Neural progenitor cell (in vitro differentiated cells): ENCODE measurements around the gene MAP7D1. TPM values are rescaled to one million over a fixed set of nuclear protein-coding genes. Genes with fewer than 3 reads are reported as not detected.

Experiments
- DNase-seq: peaks from one replicate; pipeline ENCODE4 v3.0.0-alpha.2; 2016; ENCODE audit warnings: low spot score
- H2AFZ ChIP-seq: fragments of 200-600 bp; sonication (generic); replicated peaks from 2 replicates; pipeline ENCODE4 v1.6.1; 2016; ENCODE audit warnings: antibody characterized with exemption
- H3F3A ChIP-seq: fragments of 200-600 bp; sonication (generic); 2 replicates; pipeline ENCODE4 v1.6.1; 2016; ENCODE audit warnings: antibody characterized with exemption, low read depth
- H3K27ac ChIP-seq: fragments of 200-600 bp; sonication (generic); 2 replicates; pipeline ENCODE4 v1.5.1; 2016; ENCODE audit warnings: mild to moderate bottlenecking
- H3K27me3 ChIP-seq: fragments of 200-600 bp; sonication (generic); 2 replicates; pipeline ENCODE4 v1.6.1; 2016; ENCODE audit warnings: mild to moderate bottlenecking, moderate library complexity
- H3K36me3 ChIP-seq: fragments of 200-600 bp; sonication (generic); 2 replicates; pipeline ENCODE4 v1.5.1; 2016
- H3K4me1 ChIP-seq: fragments of 200-600 bp; sonication (generic); 2 replicates; pipeline ENCODE4 v1.6.1; 2016; ENCODE audit warnings: mixed run types
- H3K4me2 ChIP-seq: fragments of 200-600 bp; sonication (generic); 2 replicates; pipeline ENCODE4 v1.6.1; 2016
- H3K4me3 ChIP-seq: fragments of 200-600 bp; sonication (generic); 2 replicates; pipeline ENCODE4 v1.5.1; 2016
- H3K79me2 ChIP-seq: fragments of 200-600 bp; sonication (generic); 2 replicates; pipeline ENCODE4 v1.6.1; 2016; ENCODE audit warnings: low read depth
- H3K9ac ChIP-seq: fragments of 200-600 bp; sonication (generic); 2 replicates; pipeline ENCODE4 v1.6.1; 2016
- H3K9me3 ChIP-seq: fragments of 200-600 bp; sonication (generic); 2 replicates; pipeline ENCODE4 v1.5.1; 2016; ENCODE audit warnings: low read depth
- H4K20me1 ChIP-seq: fragments of 200-600 bp; sonication (generic); 2 replicates; pipeline ENCODE4 v1.6.1; 2016; ENCODE audit warnings: low read depth
- H3K27ac Mint-ChIP-seq: 3 replicates; pipeline ENCODE4 v1.8.0; 2021; ENCODE audit warnings: mixed read lengths
- H3K27me3 Mint-ChIP-seq: 2 replicates; pipeline ENCODE4 v1.8.0; 2022; ENCODE audit warnings: low read depth, mild to moderate bottlenecking, inconsistent platforms, moderate library complexity, mixed read lengths; ENCODE audit not compliant: insufficient read depth
- H3K36me3 Mint-ChIP-seq: 3 replicates; pipeline ENCODE4 v1.8.0; 2021; ENCODE audit warnings: mixed read lengths
- H3K4me1 Mint-ChIP-seq: 3 replicates; pipeline ENCODE4 v1.8.0; 2021; ENCODE audit warnings: mixed read lengths
- H3K4me3 Mint-ChIP-seq: 3 replicates; pipeline ENCODE4 v1.8.0; 2021; ENCODE audit warnings: mild to moderate bottlenecking, moderate library complexity, mixed read lengths
- H3K9me3 Mint-ChIP-seq: 3 replicates; pipeline ENCODE4 v1.8.0; 2020; ENCODE audit warnings: mixed read lengths
- EZH2 ChIP-seq: fragments of 200-600 bp; sonication (generic); IDR thresholded peaks from 2 replicates; pipeline ENCODE4 v1.6.1; 2017; ENCODE audit warnings: antibody characterized with exemption, mild to moderate bottlenecking, moderate library complexity
- EZH2phosphoT487 ChIP-seq: fragments of 200-600 bp; sonication (generic); IDR thresholded peaks from 2 replicates; pipeline ENCODE4 v1.6.1; 2017; ENCODE audit warnings: antibody characterized with exemption
- total RNA-seq: library from RNA; depleted of rRNA; stranded (reverse); fragments of >200 nt; gene quantifications from 2 replicates; pipeline ENCODE4 v1.2.3, GENCODE V29; 2015; ENCODE audit warnings: low replicate concordance
- TF ChIP-seq, protein P1 (sequence below): fragments of 200-600 bp; sonication (generic); IDR thresholded peaks from 2 replicates; pipeline ENCODE4 v1.5.1; 2017; ENCODE audit warnings: antibody characterized with exemption, mild to moderate bottlenecking

Gene MAP7D1
- total RNA-seq: 35.0 and 81.1 TPM in 2 replicates

- Histone ChIP-seq H3K36me3 (no peaks in the 10 kb centered on the region), H3K4me1 (peaks cover 35% of the 10 kb centered on the region), H3K79me2 (peaks cover 40% of the 10 kb centered on the region), H3K4me3 (peak within 1 kb of the TSS; percentile 99), H3F3A (peaks cover 69% of the 10 kb centered on the region), H3K4me2 (peak within 1 kb of the TSS; percentile 93), H4K20me1 (peaks cover 38% of the 10 kb centered on the region), H3K27me3 (peaks cover 15% of the 10 kb centered on the region), H2AFZ (peak within 1 kb of the TSS; percentile 58), H3K9ac (peak within 1 kb of the TSS; percentile 63), H3K27ac (peak within 1 kb of the TSS; percentile 95), H3K9me3 (no peaks in the 10 kb centered on the region)
- peak; percentile 93 for DNase-seq
- H3K9me3 Mint-ChIP-seq: no peaks in the 10 kb centered on the region
- H3K27ac Mint-ChIP-seq: peak within 1 kb of the TSS; percentile 85
- TF ChIP-seq EZH2phosphoT487: no peak
- peaks cover 15% of the 10 kb centered on the region for H3K36me3 Mint-ChIP-seq
- H3K27me3 Mint-ChIP-seq: peaks cover 3% of the 10 kb centered on the region
- H3K4me1 Mint-ChIP-seq: peaks cover 66% of the 10 kb centered on the region
- H3K4me3 Mint-ChIP-seq: peak within 1 kb of the TSS; percentile 94
These were observed at the start of gene MAP7D1 for GRCh38 chr1:36155408-36156328. MAP7D1 (plus strand) TSS chr1:36156160; CDS start chr1:36156418, 258 bp downstream.

GRCh38 chr1:36106269-36106668 lies 49.7 kb upstream of the MAP7D1 start:
- no peaks in the 10 kb centered on the region for H3K79me2 ChIP-seq
- no peaks in the 10 kb centered on the region for H3K9me3 ChIP-seq
- no peaks in the 10 kb centered on the region for H3F3A ChIP-seq
- Mint-ChIP-seq H3K4me1 (peaks cover 4% of the 10 kb centered on the region), H3K9me3 (no peaks in the 10 kb centered on the region), H3K36me3 (no peaks in the 10 kb centered on the region), H3K27ac (no peak overlapping the region), H3K27me3 (peaks cover 8% of the 10 kb centered on the region), H3K4me3 (no peak overlapping the region)
- H3K36me3 ChIP-seq: no peaks in the 10 kb centered on the region
- H3K4me3 ChIP-seq: no peak overlapping the region
- no peak for DNase-seq
- H2AFZ ChIP-seq: no peak overlapping the region
- H4K20me1 ChIP-seq: no peaks in the 10 kb centered on the region
- no peaks in the 10 kb centered on the region for H3K27me3 ChIP-seq
- no peaks in the 10 kb centered on the region for H3K4me1 ChIP-seq
- TF ChIP-seq, protein P1, sequence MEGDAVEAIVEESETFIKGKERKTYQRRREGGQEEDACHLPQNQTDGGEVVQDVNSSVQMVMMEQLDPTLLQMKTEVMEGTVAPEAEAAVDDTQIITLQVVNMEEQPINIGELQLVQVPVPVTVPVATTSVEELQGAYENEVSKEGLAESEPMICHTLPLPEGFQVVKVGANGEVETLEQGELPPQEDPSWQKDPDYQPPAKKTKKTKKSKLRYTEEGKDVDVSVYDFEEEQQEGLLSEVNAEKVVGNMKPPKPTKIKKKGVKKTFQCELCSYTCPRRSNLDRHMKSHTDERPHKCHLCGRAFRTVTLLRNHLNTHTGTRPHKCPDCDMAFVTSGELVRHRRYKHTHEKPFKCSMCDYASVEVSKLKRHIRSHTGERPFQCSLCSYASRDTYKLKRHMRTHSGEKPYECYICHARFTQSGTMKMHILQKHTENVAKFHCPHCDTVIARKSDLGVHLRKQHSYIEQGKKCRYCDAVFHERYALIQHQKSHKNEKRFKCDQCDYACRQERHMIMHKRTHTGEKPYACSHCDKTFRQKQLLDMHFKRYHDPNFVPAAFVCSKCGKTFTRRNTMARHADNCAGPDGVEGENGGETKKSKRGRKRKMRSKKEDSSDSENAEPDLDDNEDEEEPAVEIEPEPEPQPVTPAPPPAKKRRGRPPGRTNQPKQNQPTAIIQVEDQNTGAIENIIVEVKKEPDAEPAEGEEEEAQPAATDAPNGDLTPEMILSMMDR: no peak
- TF ChIP-seq EZH2: no peak
- TF ChIP-seq EZH2phosphoT487: no peak
- no peak overlapping the region for H3K27ac ChIP-seq
- H3K9ac ChIP-seq: no peak overlapping the region
- H3K4me2 ChIP-seq: no peak overlapping the region

- peaks cover 4% of the 10 kb centered on the region for H3K4me1 Mint-ChIP-seq
- no peaks in the 10 kb centered on the region for H3K36me3 Mint-ChIP-seq
- Histone ChIP-seq H3K4me2 (no peak overlapping the region), H3K27me3 (no peaks in the 10 kb centered on the region), H3K36me3 (no peaks in the 10 kb centered on the region), H3K4me1 (no peaks in the 10 kb centered on the region), H3K9me3 (no peaks in the 10 kb centered on the region), H3K27ac (no peak overlapping the region), H4K20me1 (no peaks in the 10 kb centered on the region), H3K4me3 (no peak overlapping the region), H3K9ac (no peak overlapping the region), H3F3A (no peaks in the 10 kb centered on the region), H3K79me2 (no peaks in the 10 kb centered on the region), H2AFZ (no peak overlapping the region)
- H3K27me3 Mint-ChIP-seq: peaks cover 8% of the 10 kb centered on the region
- H3K9me3 Mint-ChIP-seq: no peaks in the 10 kb centered on the region
- H3K4me3 Mint-ChIP-seq: no peak overlapping the region
- no peak for DNase-seq
- H3K27ac Mint-ChIP-seq: no peak overlapping the region
- TF ChIP-seq EZH2 (no peak), EZH2phosphoT487 (no peak)
- TF ChIP-seq, protein P1: no peak
These were observed 48.6 kb upstream of the MAP7D1 start for GRCh38 chr1:36107394-36107793.

DNA sequence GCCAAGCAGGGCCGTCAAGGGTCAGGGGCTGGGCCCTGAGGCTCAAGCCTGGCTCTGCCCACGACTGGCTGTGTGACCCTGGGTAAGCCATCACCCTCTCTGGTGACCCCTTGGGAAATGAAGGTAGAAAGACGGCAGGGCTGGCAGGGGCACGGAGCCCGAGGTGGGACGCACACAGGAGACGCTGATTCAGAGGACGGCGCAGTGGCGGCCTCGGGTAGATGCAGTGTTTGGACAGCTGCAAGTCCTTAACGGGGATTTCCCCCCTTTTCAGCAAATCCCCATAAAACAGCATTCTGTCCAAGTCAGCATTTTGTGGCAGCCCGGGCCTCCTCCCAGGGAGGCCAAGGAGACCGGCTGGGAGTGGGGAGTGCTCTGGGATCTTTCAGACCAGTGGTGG lies 47.6 kb upstream of the MAP7D1 start:
- H3K9ac ChIP-seq: no peak overlapping the region
- H3K4me1 Mint-ChIP-seq: peaks cover 8% of the 10 kb centered on the region
- H3K4me3 Mint-ChIP-seq: no peak overlapping the region
- H2AFZ ChIP-seq: no peak overlapping the region
- H3K36me3 Mint-ChIP-seq: no peaks in the 10 kb centered on the region
- no peaks in the 10 kb centered on the region for H3K36me3 ChIP-seq
- DNase-seq: no peak
- no peaks in the 10 kb centered on the region for H3K9me3 ChIP-seq
- H4K20me1 ChIP-seq: no peaks in the 10 kb centered on the region
- H3F3A ChIP-seq: no peaks in the 10 kb centered on the region
- H3K27ac Mint-ChIP-seq: no peak overlapping the region
- TF ChIP-seq, protein P1: no peak
- no peak for TF ChIP-seq EZH2
- TF ChIP-seq EZH2phosphoT487: no peak
- H3K4me3 ChIP-seq: no peak overlapping the region
- H3K27me3 ChIP-seq: no peaks in the 10 kb centered on the region
- H3K27me3 Mint-ChIP-seq: peaks cover 11% of the 10 kb centered on the region
- H3K27ac ChIP-seq: no peak overlapping the region
- H3K9me3 Mint-ChIP-seq: no peaks in the 10 kb centered on the region
- H3K79me2 ChIP-seq: no peaks in the 10 kb centered on the region
- no peak overlapping the region for H3K4me2 ChIP-seq
- H3K4me1 ChIP-seq: no peaks in the 10 kb centered on the region
